NCI-H187 treated with DMSO at 0.1 percent for 48 hours (cell line): ENCODE data around the gene ATN1.

Experiments used
- DNase-seq: peaks from one replicate; lab custom pipeline; 2025; lab: John Stamatoyannopoulos, UW

ATN1 gene

GRCh38 chr12:6944381-6945186, 16.8 kb downstream of the ATN1 start:
- peak; percentile 55 for DNase-seq

- no peak for DNase-seq
Observed at GRCh38 chr12:6945613-6946012, 17.9 kb downstream of the ATN1 start.

- peak; percentile 81 for DNase-seq
Observed at GRCh38 chr12:6946033-6946919, 18.5 kb downstream of the ATN1 start.

- DNase-seq: no peak
Observed at GRCh38 chr12:6946920-6947374, 19.2 kb downstream of the ATN1 start.

- no peak for DNase-seq
Observed at GRCh38 chr12:6947615-6948014, 19.9 kb downstream of the ATN1 start.

GRCh38 chr12:6948873-6949594, 21.3 kb downstream of the ATN1 start:
- no peak for DNase-seq

- DNase-seq: no peak
Observed at GRCh38 chr12:6950401-6950801, 22.6 kb downstream of the ATN1 start.

GRCh38 chr12:6950811-6951540, 23.2 kb downstream of the ATN1 start, which contains the start of gene PTPN6:
Gene PTPN6, plus strand, starts transcription at chr12:6951356. Its CDS starts 157 bp downstream, at chr12:6951513.
- DNase-seq: no peak

- DNase-seq: no peak
Observed at GRCh38 chr12:6951551-6952120, 23.9 kb downstream of the ATN1 start.

- DNase-seq: no peak
Observed at GRCh38 chr12:6952121-6952862, 24.5 kb downstream of the ATN1 start.

GRCh38 chr12:6952863-6953441, 25.2 kb downstream of the ATN1 start:
- no peak for DNase-seq

- DNase-seq: no peak
Observed at GRCh38 chr12:6953442-6954315, 25.9 kb downstream of the ATN1 start.

GRCh38 chr12:6954316-6955107, 26.8 kb downstream of the ATN1 start:
- DNase-seq: no peak

GRCh38 chr12:6955108-6956020, 27.6 kb downstream of the ATN1 start:
- no peak for DNase-seq

- no peak for DNase-seq
Observed at GRCh38 chr12:6956021-6956727, 28.4 kb downstream of the ATN1 start.

GRCh38 chr12:6957151-6957701, 29.5 kb downstream of the ATN1 start:
- no peak for DNase-seq
